Neuron (in vitro differentiated cells): ENCODE results near the gene CCDC121.
"Not testable (repeated sequence)": the region's sequence is repeated elsewhere in the genome, so short reads cannot be mapped to it uniquely, and the experiment has no call there.

Source experiments
- H2AFZ ChIP-seq: one replicate; pipeline ENCODE4 v1.6.1; 2013; ENCODE audit warnings: low read depth, mild to moderate bottlenecking, inconsistent platforms, low read length, moderate library complexity
- H3K27me3 ChIP-seq: one replicate; pipeline ENCODE4 v1.6.1; 2013; ENCODE audit warnings: low read length; ENCODE audit not compliant: insufficient read depth
- H3K36me3 ChIP-seq: one replicate; pipeline ENCODE4 v1.6.1; 2013; ENCODE audit warnings: low read length; ENCODE audit not compliant: insufficient read depth
- H3K4me1 ChIP-seq: one replicate; pipeline ENCODE4 v1.6.1; 2013; ENCODE audit warnings: low read length; ENCODE audit not compliant: insufficient read depth
- H3K4me3 ChIP-seq: 2 replicates; pipeline ENCODE4 v1.5.1; 2013; ENCODE audit warnings: mild to moderate bottlenecking, low read length, moderate library complexity
- H3K9me3 ChIP-seq: one replicate; pipeline ENCODE4 v1.6.1; 2013; ENCODE audit warnings: low read length

CCDC121 gene

GRCh38 chr2:27626323-27626722 lies 2.5 kb downstream of the CCDC121 start:
- H3K4me3 ChIP-seq, H3K9me3 ChIP-seq, H3K27me3 ChIP-seq, H2AFZ ChIP-seq: not testable (repeated sequence)
- Histone ChIP-seq H3K4me1 (peaks cover 41% of the 10 kb centered on the region), H3K36me3 (peaks cover 46% of the 10 kb centered on the region)

- H3K36me3 ChIP-seq, result peaks cover 51% of the 10 kb centered on the region
- H2AFZ ChIP-seq, result no peak overlapping the region
- H3K4me1 ChIP-seq, result peaks cover 41% of the 10 kb centered on the region
- H3K27me3 ChIP-seq, result no peaks in the 10 kb centered on the region
- no peak overlapping the region for H3K4me3 ChIP-seq
- H3K9me3 ChIP-seq, result no peaks in the 10 kb centered on the region
Measured at GRCh38 chr2:27624943-27625342, 3.9 kb downstream of the CCDC121 start.

GRCh38 chr2:27622921-27623384 lies 5.9 kb downstream of the CCDC121 start:
- Histone ChIP-seq H3K27me3 (no peaks in the 10 kb centered on the region), H3K9me3 (no peaks in the 10 kb centered on the region), H3K36me3 (peaks cover 65% of the 10 kb centered on the region), H2AFZ (no peak overlapping the region), H3K4me1 (peaks cover 30% of the 10 kb centered on the region), H3K4me3 (no peak overlapping the region)

GRCh38 chr2:27621524-27621923 lies 7.3 kb downstream of the CCDC121 start:
- H3K4me1 ChIP-seq, result peaks cover 22% of the 10 kb centered on the region
- H3K36me3 ChIP-seq, result peaks cover 79% of the 10 kb centered on the region
- no peaks in the 10 kb centered on the region for H3K9me3 ChIP-seq

GRCh38 chr2:27615316-27615715 lies 13.5 kb downstream of the CCDC121 start:
- Histone ChIP-seq H3K4me3 (no peak overlapping the region), H3K9me3 (no peaks in the 10 kb centered on the region), H3K27me3 (no peaks in the 10 kb centered on the region), H3K4me1 (no peaks in the 10 kb centered on the region), H2AFZ (no peak overlapping the region), H3K36me3 (peaks cover 69% of the 10 kb centered on the region)

More at GRCh38 chr2:27621524-27621923, 7.3 kb downstream of the CCDC121 start:
- H2AFZ ChIP-seq, result no peak overlapping the region
- no peaks in the 10 kb centered on the region for H3K27me3 ChIP-seq
- H3K4me3 ChIP-seq, result no peak overlapping the region

DNA sequence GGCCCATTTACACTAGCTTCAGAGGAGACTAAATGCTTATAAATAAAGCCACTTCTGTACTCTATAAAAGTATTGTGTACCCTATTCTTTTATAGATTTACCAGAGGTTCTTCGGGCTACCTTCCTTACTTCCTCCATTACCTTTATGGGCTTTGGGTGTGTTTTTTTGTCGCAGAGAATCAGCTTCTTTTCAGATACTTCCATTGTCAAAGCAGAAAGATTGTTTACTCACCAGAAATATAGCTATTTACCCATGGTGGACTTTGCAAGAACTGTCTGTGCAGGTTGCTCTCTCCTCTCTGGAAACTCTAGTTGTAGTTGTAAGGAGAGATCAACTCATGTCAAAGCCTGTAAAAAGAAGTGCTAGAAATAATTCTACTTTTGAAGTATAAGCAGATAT lies 14.8 kb downstream of the CCDC121 start:
- Histone ChIP-seq H3K4me1 (no peaks in the 10 kb centered on the region), H3K36me3 (peaks cover 69% of the 10 kb centered on the region), H3K4me3 (no peak overlapping the region), H2AFZ (no peak overlapping the region), H3K27me3 (no peaks in the 10 kb centered on the region), H3K9me3 (no peaks in the 10 kb centered on the region)

DNA sequence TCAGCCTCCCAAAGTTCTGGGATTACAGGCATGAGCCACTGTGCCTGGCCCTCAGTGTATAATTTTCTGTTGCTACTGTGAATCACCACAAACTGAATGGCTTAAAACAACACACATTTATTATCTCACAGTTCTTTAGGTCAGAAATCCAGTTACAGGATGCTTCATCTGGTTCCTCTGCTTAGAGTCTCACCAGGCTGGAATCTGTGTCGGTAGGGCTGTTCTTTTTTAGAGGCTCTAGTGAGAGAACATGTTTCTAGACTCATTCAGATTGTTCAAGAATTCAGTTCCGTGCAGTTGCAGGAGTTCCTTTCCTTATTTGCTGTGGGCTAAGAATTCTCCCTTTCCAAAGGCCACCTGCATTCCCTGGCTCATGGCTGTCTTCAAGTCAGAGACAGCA lies 22.2 kb downstream of the CCDC121 start:
- Histone ChIP-seq H3K36me3 (peaks cover 75% of the 10 kb centered on the region), H3K4me3 (no peak overlapping the region)

GRCh38 chr2:27596627-27597026 lies 32.2 kb downstream of the CCDC121 start:
- no peak overlapping the region for H2AFZ ChIP-seq
- no peak overlapping the region for H3K4me3 ChIP-seq
- H3K4me1 ChIP-seq, result no peaks in the 10 kb centered on the region
- peaks cover 33% of the 10 kb centered on the region for H3K36me3 ChIP-seq
- peaks cover 12% of the 10 kb centered on the region for H3K9me3 ChIP-seq
- H3K27me3 ChIP-seq, result no peaks in the 10 kb centered on the region

More for the DNA sequence above, 22.2 kb downstream of the CCDC121 start:
- Histone ChIP-seq H3K27me3 (no peaks in the 10 kb centered on the region), H3K4me1 (no peaks in the 10 kb centered on the region), H2AFZ (no peak overlapping the region), H3K9me3 (no peaks in the 10 kb centered on the region)

- Histone ChIP-seq H3K9me3 (peaks cover 12% of the 10 kb centered on the region), H3K36me3 (peaks cover 22% of the 10 kb centered on the region)
- H3K27me3 ChIP-seq, H3K4me3 ChIP-seq, H3K4me1 ChIP-seq, H2AFZ ChIP-seq: not testable (repeated sequence)
Measured at GRCh38 chr2:27595412-27595811, 33.4 kb downstream of the CCDC121 start.

DNA sequence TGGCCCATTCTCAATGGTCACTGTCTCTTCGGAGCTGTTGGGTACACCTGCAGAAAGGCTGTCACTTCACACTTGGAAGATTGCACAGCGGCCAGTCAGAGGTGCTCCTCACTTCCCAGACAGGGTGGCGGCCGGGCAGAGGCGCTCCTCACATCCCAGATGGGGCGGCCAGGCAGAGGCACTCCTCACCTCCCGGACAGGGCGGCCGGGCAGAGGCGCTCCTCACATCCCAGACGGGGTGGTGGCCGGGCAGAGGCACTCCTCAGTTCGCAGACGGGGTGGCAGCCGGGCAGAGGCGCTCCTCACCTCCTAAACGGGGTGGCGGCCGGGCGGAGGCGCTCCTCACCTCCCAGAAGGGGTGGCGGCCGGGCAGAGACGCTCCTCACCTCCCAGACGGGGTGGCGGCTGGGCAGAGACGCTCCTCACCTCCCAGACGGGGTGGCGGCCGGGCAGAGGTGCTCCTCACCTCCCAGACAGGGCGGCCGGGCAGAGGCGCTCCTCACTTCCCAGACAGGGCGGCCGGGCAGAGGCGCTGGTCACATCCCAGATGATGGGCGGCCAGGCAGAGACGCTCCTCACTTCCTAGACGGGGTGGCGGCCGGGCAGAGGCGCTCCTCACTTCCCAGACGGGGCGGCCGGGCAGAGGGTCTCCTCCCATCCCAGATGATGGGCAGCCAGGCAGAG lies 34.6 kb downstream of the CCDC121 start:
- H2AFZ ChIP-seq, H3K36me3 ChIP-seq, H3K4me3 ChIP-seq, H3K4me1 ChIP-seq, H3K27me3 ChIP-seq: not testable (repeated sequence)
- peaks cover 12% of the 10 kb centered on the region for H3K9me3 ChIP-seq

DNA sequence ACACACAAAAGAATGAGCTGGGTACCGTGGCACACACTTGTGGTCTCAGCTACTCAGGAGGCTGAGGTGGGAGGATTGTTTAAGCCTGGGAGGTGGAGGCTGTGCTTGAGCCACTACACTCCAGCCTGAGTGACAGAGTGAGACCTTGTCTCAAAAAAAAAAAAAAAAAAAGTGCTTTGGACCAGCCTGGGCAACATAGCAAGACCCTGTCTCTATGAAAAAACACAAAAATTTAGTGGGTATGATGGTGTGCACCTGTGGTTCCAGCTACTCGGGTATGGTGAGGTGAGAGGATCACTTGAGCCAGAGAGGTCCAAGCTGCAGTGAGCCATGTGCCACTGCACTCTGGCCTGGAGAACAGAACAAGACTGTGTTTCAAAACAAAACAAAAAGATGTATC lies 35.6 kb downstream of the CCDC121 start:
- H3K9me3 ChIP-seq, result peaks cover 12% of the 10 kb centered on the region
- H2AFZ ChIP-seq, result no peak overlapping the region
- H3K4me1 ChIP-seq, result no peaks in the 10 kb centered on the region
- H3K4me3 ChIP-seq, result no peak overlapping the region
- no peaks in the 10 kb centered on the region for H3K27me3 ChIP-seq
- peaks cover 5% of the 10 kb centered on the region for H3K36me3 ChIP-seq

DNA sequence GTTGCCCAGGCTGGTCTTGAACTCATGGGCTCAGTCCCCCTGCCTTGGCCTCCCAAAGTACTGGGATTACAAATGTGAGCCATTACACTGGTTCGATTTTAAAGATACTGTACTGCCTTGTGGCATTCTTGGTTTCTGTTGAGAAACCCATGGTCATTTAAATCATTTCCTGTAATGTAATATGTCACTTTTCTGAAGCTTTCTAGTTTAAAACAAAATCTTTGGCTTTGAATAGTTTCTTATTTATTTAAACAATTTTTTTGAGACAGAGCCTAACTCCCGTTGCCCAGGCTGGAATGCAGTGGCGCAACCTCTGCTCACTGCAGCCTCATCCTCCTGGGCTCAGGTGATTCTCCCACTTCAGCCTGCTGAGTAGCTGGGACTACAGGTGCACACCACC lies 37.1 kb downstream of the CCDC121 start:
- Histone ChIP-seq H3K36me3 (no peaks in the 10 kb centered on the region), H3K9me3 (peaks cover 11% of the 10 kb centered on the region), H3K4me1 (no peaks in the 10 kb centered on the region), H3K27me3 (no peaks in the 10 kb centered on the region), H2AFZ (no peak overlapping the region), H3K4me3 (no peak overlapping the region)

DNA sequence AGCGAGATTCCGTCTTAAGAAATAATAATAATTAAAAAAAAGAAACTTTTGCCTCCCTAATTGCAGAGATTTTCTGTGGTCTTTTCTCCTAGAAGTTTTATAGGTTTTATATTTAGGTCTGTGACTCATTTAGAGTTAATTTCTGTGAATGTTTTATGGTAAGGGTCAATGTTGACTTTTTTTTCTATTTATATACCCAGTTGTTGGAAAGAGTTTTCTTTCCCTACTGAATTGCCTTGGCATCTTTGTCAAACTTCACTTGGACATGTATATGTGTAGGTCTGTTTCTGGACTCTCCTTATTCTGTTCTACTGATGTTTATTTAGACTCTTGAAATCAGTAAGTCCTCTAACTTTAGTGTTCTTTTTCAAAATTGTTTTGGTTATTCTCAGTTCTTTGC lies 40.5 kb downstream of the CCDC121 start:
- no peak overlapping the region for H2AFZ ChIP-seq
- peaks cover 10% of the 10 kb centered on the region for H3K4me1 ChIP-seq
- no peak overlapping the region for H3K4me3 ChIP-seq
- no peaks in the 10 kb centered on the region for H3K36me3 ChIP-seq
- H3K27me3 ChIP-seq, result no peaks in the 10 kb centered on the region
- H3K9me3 ChIP-seq, result peaks cover 5% of the 10 kb centered on the region

DNA sequence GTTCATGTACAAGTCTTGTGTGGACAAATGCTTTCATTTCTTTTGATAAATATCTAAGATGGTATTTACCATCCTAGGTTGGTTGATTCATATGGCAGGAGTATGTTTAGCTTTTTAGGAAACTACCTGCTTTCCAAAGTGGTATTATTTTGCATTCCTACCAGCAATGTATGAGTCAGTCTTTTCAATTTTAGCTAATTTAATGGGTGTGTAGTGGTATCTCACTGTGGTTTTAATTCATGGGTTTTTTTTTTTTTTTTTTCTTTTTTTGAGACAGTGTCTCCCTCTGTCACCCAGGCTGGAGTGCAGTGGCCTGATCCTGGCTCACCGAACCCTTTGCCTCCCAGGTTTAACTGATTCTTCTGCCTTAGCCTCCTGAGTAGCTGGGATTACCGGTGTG lies 41.8 kb downstream of the CCDC121 start:
- Histone ChIP-seq H3K4me1 (peaks cover 12% of the 10 kb centered on the region), H3K9me3 (peaks cover 2% of the 10 kb centered on the region), H2AFZ (no peak overlapping the region), H3K4me3 (no peak overlapping the region), H3K27me3 (no peaks in the 10 kb centered on the region), H3K36me3 (no peaks in the 10 kb centered on the region)
